ENCODE results near the gene OCSTAMP. TPM values are rescaled to one million over a fixed set of nuclear protein-coding genes. Genes with fewer than 3 reads are reported as not detected.

Gene OCSTAMP
- total RNA-seq, 1 donor from 2014 or later = not detected

DNA sequence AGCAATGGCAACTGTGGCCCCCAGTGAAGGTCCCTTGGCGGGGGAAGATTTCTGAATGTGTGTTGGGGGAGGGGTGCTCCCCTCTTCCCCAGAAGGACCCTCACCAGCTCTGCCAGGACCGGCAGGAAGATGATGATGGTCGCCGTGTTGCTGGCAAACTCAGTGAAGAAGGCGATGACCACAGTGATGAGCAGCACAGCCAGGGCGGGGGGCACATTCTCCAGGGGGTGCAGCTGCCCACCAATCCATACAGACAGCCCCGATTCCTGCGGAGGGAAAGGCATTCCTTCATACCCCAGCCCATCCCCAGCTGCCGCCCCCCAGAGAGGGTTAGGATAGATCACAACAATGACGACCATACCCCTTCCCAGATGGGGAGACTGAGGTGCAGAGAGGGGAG lies 15.7 kb upstream of the OCSTAMP start:
- no peak for FAIRE-seq
- peaks cover 12% of the 10 kb centered on the region for H3K4me1 ChIP-seq (ENCODE audit: insufficient read depth, low read length)
- H3K4me1 Mint-ChIP-seq (ENCODE audit: low read depth, unreplicated experiment) = no peaks in the 10 kb centered on the region
- H3K9me3 ChIP-seq (ENCODE audit: insufficient read depth, low read depth, low read length) = no peaks in the 10 kb centered on the region
- no peak overlapping the region for H2AFZ ChIP-seq (ENCODE audit: low read depth, low read length)
- no peak overlapping the region for H3K4me3 Mint-ChIP-seq (ENCODE audit: unreplicated experiment)
- H3K9me3 Mint-ChIP-seq (ENCODE audit: unreplicated experiment) = no peaks in the 10 kb centered on the region
- no peaks in the 10 kb centered on the region for H4K20me1 ChIP-seq (ENCODE audit: insufficient read depth, low read length)
- H3K27me3 ChIP-seq (ENCODE audit: insufficient read depth, low read length) = no peaks in the 10 kb centered on the region
- no peak overlapping the region for H3K27ac Mint-ChIP-seq (ENCODE audit: unreplicated experiment)
- no peaks in the 10 kb centered on the region for H3K36me3 ChIP-seq (ENCODE audit: insufficient read depth, low read length)
- no peak overlapping the region for H3K4me2 ChIP-seq (ENCODE audit: low read length)
- TF ChIP-seq EZH2 (IDR thresholded peaks at IDR 0.05; ENCODE audit: insufficient read depth, low read length) = no peak
- TF ChIP-seq, protein P1, sequence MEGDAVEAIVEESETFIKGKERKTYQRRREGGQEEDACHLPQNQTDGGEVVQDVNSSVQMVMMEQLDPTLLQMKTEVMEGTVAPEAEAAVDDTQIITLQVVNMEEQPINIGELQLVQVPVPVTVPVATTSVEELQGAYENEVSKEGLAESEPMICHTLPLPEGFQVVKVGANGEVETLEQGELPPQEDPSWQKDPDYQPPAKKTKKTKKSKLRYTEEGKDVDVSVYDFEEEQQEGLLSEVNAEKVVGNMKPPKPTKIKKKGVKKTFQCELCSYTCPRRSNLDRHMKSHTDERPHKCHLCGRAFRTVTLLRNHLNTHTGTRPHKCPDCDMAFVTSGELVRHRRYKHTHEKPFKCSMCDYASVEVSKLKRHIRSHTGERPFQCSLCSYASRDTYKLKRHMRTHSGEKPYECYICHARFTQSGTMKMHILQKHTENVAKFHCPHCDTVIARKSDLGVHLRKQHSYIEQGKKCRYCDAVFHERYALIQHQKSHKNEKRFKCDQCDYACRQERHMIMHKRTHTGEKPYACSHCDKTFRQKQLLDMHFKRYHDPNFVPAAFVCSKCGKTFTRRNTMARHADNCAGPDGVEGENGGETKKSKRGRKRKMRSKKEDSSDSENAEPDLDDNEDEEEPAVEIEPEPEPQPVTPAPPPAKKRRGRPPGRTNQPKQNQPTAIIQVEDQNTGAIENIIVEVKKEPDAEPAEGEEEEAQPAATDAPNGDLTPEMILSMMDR (IDR thresholded peaks at IDR 0.05; ENCODE audit: insufficient read depth, low read depth, low read length) = no peak
- H3K79me2 ChIP-seq (ENCODE audit: insufficient read depth, low read length) = no peaks in the 10 kb centered on the region
- no peaks in the 10 kb centered on the region for H3K27me3 Mint-ChIP-seq (ENCODE audit: low read depth, unreplicated experiment)
- no peak overlapping the region for H3K9ac ChIP-seq (ENCODE audit: low read length)
- no peaks in the 10 kb centered on the region for H3K36me3 Mint-ChIP-seq (ENCODE audit: low read depth, unreplicated experiment)
- no peak overlapping the region for H3K27ac ChIP-seq (ENCODE audit: low read depth, low read length)
- no peak overlapping the region for H3K4me3 ChIP-seq (ENCODE audit: insufficient read depth, low read depth, low read length)
- no peak for DNase-seq (ENCODE audit: low read depth)

- Histone ChIP-seq H3K36me3 (ENCODE audit: insufficient read depth, low read length) (no peaks in the 10 kb centered on the region), H3K79me2 (ENCODE audit: insufficient read depth, low read length) (no peaks in the 10 kb centered on the region), H3K4me1 (ENCODE audit: insufficient read depth, low read length) (peaks cover 12% of the 10 kb centered on the region), H3K27me3 (ENCODE audit: insufficient read depth, low read length) (no peaks in the 10 kb centered on the region), H3K9ac (ENCODE audit: low read length) (no peak overlapping the region), H2AFZ (ENCODE audit: low read depth, low read length) (no peak overlapping the region), H3K4me3 (ENCODE audit: insufficient read depth, low read depth, low read length) (no peak overlapping the region), H3K27ac (ENCODE audit: low read depth, low read length) (no peak overlapping the region), H3K4me2 (ENCODE audit: low read length) (no peak overlapping the region), H4K20me1 (ENCODE audit: insufficient read depth, low read length) (no peaks in the 10 kb centered on the region), H3K9me3 (ENCODE audit: insufficient read depth, low read depth, low read length) (no peaks in the 10 kb centered on the region)
- FAIRE-seq = no peak
- H3K36me3 Mint-ChIP-seq (ENCODE audit: low read depth, unreplicated experiment) = no peaks in the 10 kb centered on the region
- no peaks in the 10 kb centered on the region for H3K27me3 Mint-ChIP-seq (ENCODE audit: low read depth, unreplicated experiment)
- TF ChIP-seq EZH2 (IDR thresholded peaks at IDR 0.05; ENCODE audit: insufficient read depth, low read length) = no peak
- TF ChIP-seq, protein P1 (IDR thresholded peaks at IDR 0.05; ENCODE audit: insufficient read depth, low read depth, low read length) = no peak
- DNase-seq (ENCODE audit: low read depth) = no peak
- H3K27ac Mint-ChIP-seq (ENCODE audit: unreplicated experiment) = no peak overlapping the region
- no peaks in the 10 kb centered on the region for H3K4me1 Mint-ChIP-seq (ENCODE audit: low read depth, unreplicated experiment)
- H3K4me3 Mint-ChIP-seq (ENCODE audit: unreplicated experiment) = no peak overlapping the region
- H3K9me3 Mint-ChIP-seq (ENCODE audit: unreplicated experiment) = no peaks in the 10 kb centered on the region
These were observed 13.9 kb upstream of the OCSTAMP start for GRCh38 chr20:46564241-46564957.

GRCh38 chr20:46563860-46564221 lies 13.4 kb upstream of the OCSTAMP start:
- Histone ChIP-seq H3K9me3 (ENCODE audit: insufficient read depth, low read depth, low read length) (no peaks in the 10 kb centered on the region), H4K20me1 (ENCODE audit: insufficient read depth, low read length) (no peaks in the 10 kb centered on the region), H3K9ac (ENCODE audit: low read length) (no peak overlapping the region), H3K27me3 (ENCODE audit: insufficient read depth, low read length) (no peaks in the 10 kb centered on the region), H3K79me2 (ENCODE audit: insufficient read depth, low read length) (no peaks in the 10 kb centered on the region), H3K4me3 (ENCODE audit: insufficient read depth, low read depth, low read length) (no peak overlapping the region), H3K4me2 (ENCODE audit: low read length) (no peak overlapping the region), H3K27ac (ENCODE audit: low read depth, low read length) (no peak overlapping the region), H3K36me3 (ENCODE audit: insufficient read depth, low read length) (no peaks in the 10 kb centered on the region), H3K4me1 (ENCODE audit: insufficient read depth, low read length) (peaks cover 10% of the 10 kb centered on the region), H2AFZ (ENCODE audit: low read depth, low read length) (no peak overlapping the region)
- DNase-seq (ENCODE audit: low read depth) = no peak
- Mint-ChIP-seq H3K27ac (ENCODE audit: unreplicated experiment) (no peak overlapping the region), H3K4me1 (ENCODE audit: low read depth, unreplicated experiment) (no peaks in the 10 kb centered on the region), H3K27me3 (ENCODE audit: low read depth, unreplicated experiment) (no peaks in the 10 kb centered on the region), H3K9me3 (ENCODE audit: unreplicated experiment) (no peaks in the 10 kb centered on the region), H3K36me3 (ENCODE audit: low read depth, unreplicated experiment) (no peaks in the 10 kb centered on the region), H3K4me3 (ENCODE audit: unreplicated experiment) (no peak overlapping the region)
- no peak for FAIRE-seq
- TF ChIP-seq, protein P1 (IDR thresholded peaks at IDR 0.05; ENCODE audit: insufficient read depth, low read depth, low read length) = no peak
- no peak for TF ChIP-seq EZH2 (IDR thresholded peaks at IDR 0.05; ENCODE audit: insufficient read depth, low read length)

All from astrocyte (in vitro differentiated cells and primary cell).